ENCODE data around the gene C22orf23. TPM values are rescaled to one million over a fixed set of nuclear protein-coding genes. Genes with fewer than 3 reads are reported as not detected.

C22orf23 gene
- polyA plus RNA-seq, 1 donor (not counting 4 experiments of a cell fraction or from before 2014, with no cell fraction given): not detected

GRCh38 chr22:37907036-37907954 lies 46.1 kb downstream of the C22orf23 start:
- no peak overlapping the region for H2AFZ ChIP-seq (ENCODE audit: control insufficient read depth, low read length)
- peaks cover 5% of the 10 kb centered on the region for H3K9me1 ChIP-seq (ENCODE audit: control insufficient read depth, extremely low read depth, insufficient read depth, low read length)
- FAIRE-seq (peak; percentile 84), DNase-seq (ENCODE audit: low read depth, low spot score) (no peak)
- peaks cover 60% of the 10 kb centered on the region for H3K79me2 ChIP-seq (ENCODE audit: control insufficient read depth, insufficient read depth, low read length)
- H4K20me1 ChIP-seq (ENCODE audit: control insufficient read depth, extremely low read depth, insufficient read depth, low read length): peaks cover 18% of the 10 kb centered on the region
- H3K27me3 ChIP-seq (ENCODE audit: control insufficient read depth, extremely low read depth, insufficient read depth, low read length): no peaks in the 10 kb centered on the region
- peak overlapping the region; percentile 87 for H3K9ac ChIP-seq (ENCODE audit: control insufficient read depth, extremely low read depth, insufficient read depth, low read length)
- no peaks in the 10 kb centered on the region for H3K9me3 ChIP-seq (ENCODE audit: control insufficient read depth, low read depth, low read length)
- dilution Hi-C loops (cut with MboI; ENCODE audit: extremely low pct_ligation_motif_present, low sequenced_read_pairs): no loop called here
- H3K36me3 ChIP-seq (ENCODE audit: control insufficient read depth in 2 of 2, extremely low read depth in 1 of 2, insufficient read depth in 2 of 2, low read length in 2 of 2): peaks cover 29 to 43% of the 10 kb centered on the region in 2 experiments
- peak overlapping the region; percentile 84 for H3K27ac ChIP-seq (ENCODE audit: control insufficient read depth, insufficient read depth, low read length)
- H3K4me1 ChIP-seq (ENCODE audit: control insufficient read depth, extremely low read depth, insufficient read depth, low read length): peaks cover 55% of the 10 kb centered on the region
- peak overlapping the region; percentile 100 for H3K4me2 ChIP-seq (ENCODE audit: control insufficient read depth, extremely low read depth, insufficient read depth, low read depth, low read length)
- no peak for TF ChIP-seq EZH2 (IDR thresholded peaks at IDR 0.05; ENCODE audit: low read length)
- TF ChIP-seq, protein P1, sequence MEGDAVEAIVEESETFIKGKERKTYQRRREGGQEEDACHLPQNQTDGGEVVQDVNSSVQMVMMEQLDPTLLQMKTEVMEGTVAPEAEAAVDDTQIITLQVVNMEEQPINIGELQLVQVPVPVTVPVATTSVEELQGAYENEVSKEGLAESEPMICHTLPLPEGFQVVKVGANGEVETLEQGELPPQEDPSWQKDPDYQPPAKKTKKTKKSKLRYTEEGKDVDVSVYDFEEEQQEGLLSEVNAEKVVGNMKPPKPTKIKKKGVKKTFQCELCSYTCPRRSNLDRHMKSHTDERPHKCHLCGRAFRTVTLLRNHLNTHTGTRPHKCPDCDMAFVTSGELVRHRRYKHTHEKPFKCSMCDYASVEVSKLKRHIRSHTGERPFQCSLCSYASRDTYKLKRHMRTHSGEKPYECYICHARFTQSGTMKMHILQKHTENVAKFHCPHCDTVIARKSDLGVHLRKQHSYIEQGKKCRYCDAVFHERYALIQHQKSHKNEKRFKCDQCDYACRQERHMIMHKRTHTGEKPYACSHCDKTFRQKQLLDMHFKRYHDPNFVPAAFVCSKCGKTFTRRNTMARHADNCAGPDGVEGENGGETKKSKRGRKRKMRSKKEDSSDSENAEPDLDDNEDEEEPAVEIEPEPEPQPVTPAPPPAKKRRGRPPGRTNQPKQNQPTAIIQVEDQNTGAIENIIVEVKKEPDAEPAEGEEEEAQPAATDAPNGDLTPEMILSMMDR (optimal IDR thresholded peaks at IDR 0.05 in 1 of 3, IDR thresholded peaks at IDR 0.05 in 1 of 3, conservative IDR thresholded peaks at IDR 0.05 in 1 of 3; ENCODE audit: extremely low read depth in 1 of 3, insufficient read depth in 2 of 3, low read length in 3 of 3): no peak
- H3K4me3 ChIP-seq (ENCODE audit: control insufficient read depth in 2 of 3, extremely low read depth in 1 of 3, insufficient read depth in 2 of 3, low read depth in 1 of 3, low read length in 3 of 3): peak overlapping the region; percentile 94 to 99 (median 95)

GRCh38 chr22:37906364-37907008 lies 46.9 kb downstream of the C22orf23 start:
- peaks cover 21 to 35% of the 10 kb centered on the region in 2 experiments for H3K36me3 ChIP-seq (ENCODE audit: control insufficient read depth in 2 of 2, extremely low read depth in 1 of 2, insufficient read depth in 2 of 2, low read length in 2 of 2)
- no peak overlapping the region for H2AFZ ChIP-seq (ENCODE audit: control insufficient read depth, low read length)
- FAIRE-seq (no peak), DNase-seq (ENCODE audit: low read depth, low spot score) (no peak)
- H3K4me1 ChIP-seq (ENCODE audit: control insufficient read depth, extremely low read depth, insufficient read depth, low read length): peaks cover 57% of the 10 kb centered on the region
- dilution Hi-C loops (cut with MboI; ENCODE audit: extremely low pct_ligation_motif_present, low sequenced_read_pairs): no loop called here
- peak overlapping the region; percentile 94 to 99 (median 95) for H3K4me3 ChIP-seq (ENCODE audit: control insufficient read depth in 2 of 3, extremely low read depth in 1 of 3, insufficient read depth in 2 of 3, low read depth in 1 of 3, low read length in 3 of 3)
- H4K20me1 ChIP-seq (ENCODE audit: control insufficient read depth, extremely low read depth, insufficient read depth, low read length): peaks cover 14% of the 10 kb centered on the region
- peaks cover 5% of the 10 kb centered on the region for H3K9me1 ChIP-seq (ENCODE audit: control insufficient read depth, extremely low read depth, insufficient read depth, low read length)
- no peak for TF ChIP-seq EZH2 (IDR thresholded peaks at IDR 0.05; ENCODE audit: low read length)
- TF ChIP-seq, protein P1 (optimal IDR thresholded peaks at IDR 0.05 in 1 of 3, IDR thresholded peaks at IDR 0.05 in 1 of 3, conservative IDR thresholded peaks at IDR 0.05 in 1 of 3; ENCODE audit: extremely low read depth in 1 of 3, insufficient read depth in 2 of 3, low read length in 3 of 3): no peak
- peak overlapping the region; percentile 84 for H3K27ac ChIP-seq (ENCODE audit: control insufficient read depth, insufficient read depth, low read length)
- H3K27me3 ChIP-seq (ENCODE audit: control insufficient read depth, extremely low read depth, insufficient read depth, low read length): no peaks in the 10 kb centered on the region
- H3K9me3 ChIP-seq (ENCODE audit: control insufficient read depth, low read depth, low read length): no peaks in the 10 kb centered on the region
- H3K4me2 ChIP-seq (ENCODE audit: control insufficient read depth, extremely low read depth, insufficient read depth, low read depth, low read length): peak overlapping the region; percentile 100
- H3K9ac ChIP-seq (ENCODE audit: control insufficient read depth, extremely low read depth, insufficient read depth, low read length): peak overlapping the region; percentile 87
- H3K79me2 ChIP-seq (ENCODE audit: control insufficient read depth, insufficient read depth, low read length): peaks cover 52% of the 10 kb centered on the region
